Measurements from ENCODE around the gene TBL1XR1.
"Not testable (repeated sequence)": the region's sequence is repeated elsewhere in the genome, so short reads cannot be mapped to it uniquely, and the experiment has no call there.

TBL1XR1 gene

DNA sequence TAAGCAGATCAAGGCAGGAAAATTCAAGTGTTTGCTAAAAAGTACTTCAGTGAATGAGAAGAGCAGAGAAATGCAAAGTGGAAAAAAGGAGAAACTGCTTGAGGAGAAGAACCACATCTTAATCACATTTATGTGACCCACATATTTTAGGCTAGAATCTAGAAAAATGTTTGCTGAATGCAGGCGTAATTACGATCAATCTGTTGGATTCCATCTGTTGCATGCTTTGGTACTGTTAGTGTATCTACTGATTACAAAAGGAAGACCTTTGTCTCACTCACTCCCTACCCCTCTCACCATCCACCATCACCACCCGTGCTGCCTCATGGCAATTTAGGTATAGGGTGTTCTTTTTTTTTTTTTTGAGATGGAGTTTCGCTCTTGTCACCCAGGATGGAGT, 9.7 kb upstream of the TBL1XR1 start:
- DNase-seq = no peak

DNA sequence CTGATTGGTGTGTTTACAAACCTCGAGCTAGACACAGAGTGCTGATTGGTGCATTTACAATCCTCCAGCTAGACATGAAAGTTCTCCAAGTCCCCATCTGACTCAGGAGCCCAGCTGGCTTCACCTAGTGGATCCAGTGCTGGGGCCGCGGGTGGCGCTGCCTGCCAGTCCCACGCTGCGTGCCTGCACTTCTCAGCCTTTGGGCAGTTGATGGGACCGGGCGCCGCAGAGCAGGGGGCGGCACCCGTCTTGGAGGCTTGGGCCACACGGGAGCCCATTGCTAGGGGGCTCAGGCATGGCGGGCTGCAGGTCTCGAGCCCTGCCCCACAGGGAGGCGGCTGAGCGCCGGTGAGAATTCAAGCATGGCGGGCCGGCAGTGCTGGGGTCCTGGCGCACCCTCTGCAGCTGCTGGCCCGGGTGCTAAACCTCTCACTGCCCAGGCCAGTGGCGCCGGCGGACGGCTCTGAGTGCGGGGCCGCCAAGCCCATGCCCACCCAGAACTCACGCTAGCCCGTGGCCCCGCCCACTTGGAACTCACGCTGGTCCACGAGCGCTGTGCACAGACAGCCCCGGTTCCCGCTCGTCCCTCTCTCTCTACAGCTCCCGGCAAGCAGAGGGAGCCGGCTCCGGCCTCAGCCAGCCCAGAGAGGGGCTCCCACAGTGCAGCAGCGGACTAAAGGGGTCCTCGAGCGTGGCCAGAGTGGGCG, 6.6 kb upstream of the TBL1XR1 start:
- DNase-seq = no peak

DNA sequence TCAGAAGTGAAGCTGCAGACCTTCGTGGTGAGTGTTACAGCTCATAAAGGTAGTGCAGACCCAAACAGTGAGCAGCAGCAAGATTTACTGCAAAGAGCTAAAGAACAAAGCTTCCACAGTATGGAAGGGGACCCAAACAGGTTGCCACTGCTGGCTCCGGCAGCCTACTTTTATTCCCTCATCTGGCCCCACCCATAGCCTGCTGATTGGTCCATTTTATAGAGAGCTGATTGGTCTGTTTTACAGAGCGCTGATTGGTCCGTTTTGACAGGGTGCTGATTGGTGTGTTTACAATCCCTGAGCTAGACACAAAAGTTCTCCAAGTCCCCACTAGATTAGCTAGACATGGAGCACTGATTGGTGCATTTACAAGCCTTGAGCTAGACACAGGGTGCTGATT, 5.7 kb upstream of the TBL1XR1 start:
- DNase-seq = not testable (repeated sequence)

DNA sequence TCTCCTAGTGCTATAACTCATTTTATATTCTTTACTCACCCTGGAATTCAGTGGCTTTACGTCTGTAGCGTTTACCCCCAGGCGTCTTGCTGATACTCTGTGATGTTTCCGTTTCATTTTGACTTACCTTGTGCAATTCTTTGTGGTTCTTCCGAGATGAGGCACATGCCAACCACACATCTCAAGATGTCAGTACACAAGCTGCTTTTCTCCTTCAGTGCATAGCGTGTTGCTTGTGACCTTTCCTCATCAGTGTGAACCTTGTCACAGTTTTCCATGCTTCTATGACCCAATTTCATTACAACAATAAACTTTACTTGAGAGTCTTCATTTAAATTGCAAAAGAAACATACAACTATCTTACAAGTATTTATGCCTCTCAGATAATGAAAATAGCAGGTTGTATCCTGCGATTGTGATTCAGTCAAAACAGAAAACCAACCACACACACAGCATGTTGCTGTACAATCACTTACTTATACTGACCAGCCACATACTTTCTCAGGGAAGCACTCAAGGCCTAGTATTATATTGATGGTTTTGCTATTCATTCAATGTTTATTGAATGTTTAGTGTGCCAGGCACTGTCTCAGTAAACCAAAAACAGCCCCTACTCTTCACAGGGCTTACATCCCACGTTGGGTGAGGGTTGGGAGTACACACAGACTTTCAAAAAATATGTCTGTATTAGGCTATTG, 4.6 kb upstream of the TBL1XR1 start:
- no peak for DNase-seq

DNA sequence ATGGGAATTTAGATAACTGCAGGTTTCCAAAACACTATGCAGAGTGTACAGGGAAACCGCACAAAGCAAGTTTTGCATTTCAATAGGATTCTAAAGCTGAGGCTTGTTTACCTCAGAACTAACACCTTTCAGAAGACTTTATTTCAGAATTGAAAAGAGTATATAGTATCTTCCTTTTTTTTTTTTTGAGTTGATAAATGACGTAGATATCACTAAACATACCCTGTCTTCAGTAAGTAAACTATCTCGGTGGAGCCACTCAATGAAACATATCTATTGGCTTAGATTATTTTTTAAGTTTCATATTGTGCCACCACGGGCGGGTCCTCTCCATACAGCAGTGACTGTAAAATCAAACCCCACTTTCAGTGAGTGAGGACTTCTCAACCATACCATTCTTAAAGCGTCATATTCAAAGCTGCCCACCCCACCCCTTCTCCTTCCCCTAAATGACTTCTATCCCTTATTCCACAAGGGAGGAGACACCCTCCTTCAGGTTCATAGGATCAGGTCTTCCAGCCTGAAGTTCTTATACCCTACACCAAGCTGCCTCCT, 2.0 kb upstream of the TBL1XR1 start:
- no peak for DNase-seq

DNA sequence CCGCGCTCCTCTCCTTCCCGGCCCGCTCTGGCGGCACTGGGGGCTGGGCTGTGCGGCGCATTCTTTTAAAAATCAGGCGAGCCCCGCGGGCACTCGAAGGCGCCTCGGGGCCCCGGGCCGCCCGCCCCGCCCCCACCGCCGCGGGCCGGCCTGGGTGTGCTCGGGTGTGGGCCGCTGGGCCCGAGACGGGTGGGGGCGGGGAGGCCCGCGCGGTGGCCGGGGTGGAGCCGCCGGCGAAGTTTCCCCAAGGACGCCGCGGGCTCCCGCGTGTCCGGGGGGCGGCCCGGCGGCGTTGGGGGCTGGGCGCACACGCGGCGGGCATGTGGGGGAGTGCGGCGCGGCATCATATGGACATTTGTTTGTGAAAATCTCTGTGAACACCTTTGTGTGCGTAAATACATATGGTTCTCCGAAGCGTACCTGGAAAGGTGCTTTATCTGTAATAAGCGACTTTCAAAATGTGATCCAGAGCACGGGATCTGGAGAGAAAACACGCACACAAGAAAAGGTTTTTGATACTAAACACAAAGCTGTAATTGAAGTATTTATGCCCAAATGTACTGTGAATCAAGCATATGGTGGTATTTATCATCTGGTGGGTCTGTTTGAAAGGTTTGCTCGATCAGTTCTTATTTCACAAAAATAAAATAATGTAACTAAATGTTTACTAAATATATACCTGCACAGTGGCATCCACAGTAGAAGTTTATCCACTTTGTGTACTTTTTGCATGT, 612 bp upstream of the TBL1XR1 start:
- DNase-seq = peak in 1 of 2 experiments; percentile 26

DNA sequence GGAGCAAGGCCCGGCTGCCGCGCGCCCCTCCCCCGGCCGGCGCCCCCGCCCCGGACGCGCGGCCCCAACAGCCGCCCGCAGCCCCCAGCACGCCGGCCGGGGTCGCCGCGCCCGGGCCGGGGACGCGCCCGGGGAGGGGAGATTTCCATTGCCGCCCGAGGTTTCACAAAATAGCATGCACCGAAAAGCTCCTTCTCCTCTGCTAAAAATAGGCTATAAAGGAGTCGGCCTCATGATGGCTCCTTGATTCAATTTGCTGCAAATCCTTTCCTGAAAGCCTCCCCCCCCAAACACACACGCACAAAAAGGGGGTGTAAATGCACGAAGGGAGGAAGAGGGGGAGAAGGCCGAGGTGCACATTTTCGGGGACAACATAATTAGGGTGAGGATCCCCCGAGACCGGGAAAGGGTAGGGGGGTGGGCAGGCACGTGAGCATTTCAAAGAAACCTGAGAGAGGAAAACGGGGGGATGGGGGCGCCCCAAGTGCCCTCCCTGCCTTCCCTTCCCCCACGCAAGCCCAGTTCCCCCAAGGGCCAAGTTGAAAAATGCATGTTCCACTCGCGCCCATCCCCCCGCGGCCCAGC, 734 bp downstream of the TBL1XR1 start:
- DNase-seq = no peak

DNA sequence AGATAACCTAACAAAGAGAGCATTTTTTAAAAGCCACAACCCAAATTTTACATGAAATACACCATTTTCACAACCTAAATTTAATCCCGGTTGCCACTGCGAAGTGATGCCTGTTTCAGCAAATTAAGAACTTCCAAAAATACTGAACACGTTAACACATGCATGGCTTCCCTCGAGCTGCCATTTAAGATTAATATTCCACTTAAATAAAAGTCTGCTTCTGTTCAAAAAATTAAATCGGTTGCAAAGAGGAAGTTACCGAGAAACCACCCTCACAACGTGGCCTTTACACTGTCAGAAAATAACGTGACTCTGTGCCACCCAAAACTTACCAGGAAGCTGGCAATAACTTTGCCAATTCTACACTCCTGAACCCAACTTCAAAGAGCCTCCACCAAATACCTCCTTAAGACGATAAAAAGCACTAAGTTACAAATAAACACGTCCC, 1.2 kb downstream of the TBL1XR1 start:
- no peak for DNase-seq

DNA sequence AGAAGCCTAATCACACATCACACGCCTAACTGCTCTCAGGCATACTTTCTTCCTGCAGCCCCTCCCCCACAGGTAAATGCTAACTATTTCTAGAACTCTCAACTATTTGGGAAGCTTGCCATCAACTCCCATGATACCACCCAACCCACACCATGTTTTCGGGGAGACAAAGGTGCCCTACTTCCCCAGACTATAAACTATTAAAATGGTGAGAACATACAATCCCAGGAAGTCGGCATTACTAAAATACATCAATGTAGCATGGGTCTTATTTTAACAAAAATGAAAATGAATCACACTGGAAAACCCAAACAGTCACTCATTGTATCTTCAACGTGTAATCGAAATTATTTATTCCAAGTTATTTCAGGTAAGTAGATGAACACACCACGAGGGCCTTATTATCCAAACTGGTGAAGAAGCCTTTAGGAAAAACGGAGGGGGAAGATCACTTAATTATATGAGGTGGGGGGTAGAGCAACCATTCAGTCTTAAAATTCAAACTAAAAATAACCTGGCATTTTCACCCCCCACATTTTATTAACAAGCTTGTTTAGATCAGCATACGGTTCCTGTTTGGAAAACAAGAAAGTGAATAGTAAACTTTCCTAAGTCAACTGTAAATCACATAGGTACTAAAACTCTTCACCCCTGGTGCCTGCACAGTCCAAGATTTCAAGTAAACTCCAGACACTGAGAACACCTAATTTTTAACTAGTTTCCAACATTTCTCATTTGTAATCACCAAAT, 1.9 kb downstream of the TBL1XR1 start:
- DNase-seq = no peak

DNA sequence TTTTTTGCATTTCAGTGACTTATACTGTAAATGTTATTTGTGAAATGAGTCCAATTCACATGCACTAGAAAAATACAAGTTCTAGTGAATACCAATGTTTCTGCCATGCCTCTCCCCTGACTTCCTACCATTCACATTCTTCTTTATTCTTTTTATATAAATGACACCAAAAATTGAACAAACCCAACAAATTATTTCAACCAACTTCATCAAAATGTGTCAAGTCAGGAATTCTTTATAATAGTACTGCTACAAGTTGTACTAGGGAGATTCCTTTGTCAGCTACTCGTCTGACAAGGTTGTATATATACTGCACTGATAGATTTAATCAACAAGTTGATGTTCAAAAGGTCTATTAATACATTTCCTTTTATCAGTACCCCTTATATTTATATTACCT, 3.0 kb downstream of the TBL1XR1 start:
- DNase-seq = no peak

DNA sequence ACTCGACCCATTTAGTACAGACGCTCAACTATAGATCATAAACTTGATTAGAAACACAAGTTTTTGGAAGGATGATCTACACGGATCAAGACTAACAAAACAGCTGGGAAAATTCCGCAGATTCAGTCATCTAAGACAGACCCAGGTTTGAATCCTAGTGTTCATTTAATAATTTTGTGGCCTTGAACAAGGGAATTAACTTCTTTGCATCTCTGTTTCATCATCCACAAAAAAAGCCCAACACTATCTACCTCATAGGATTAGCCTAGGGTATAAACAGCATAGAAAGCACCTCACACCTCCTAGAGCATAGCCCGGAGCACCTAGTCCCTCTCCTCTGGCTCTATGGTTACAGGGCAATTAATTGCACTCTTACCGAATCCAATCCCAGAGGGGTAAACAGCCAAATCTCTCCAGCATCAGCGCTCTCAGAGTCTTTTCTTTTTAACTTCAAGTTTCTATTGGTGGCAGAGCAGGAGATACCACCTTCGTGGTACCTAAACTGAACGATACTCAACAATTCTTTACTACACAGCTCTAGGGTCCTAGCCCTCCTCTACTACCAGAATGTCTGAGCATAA, 3.5 kb downstream of the TBL1XR1 start:
- no peak for DNase-seq

DNA sequence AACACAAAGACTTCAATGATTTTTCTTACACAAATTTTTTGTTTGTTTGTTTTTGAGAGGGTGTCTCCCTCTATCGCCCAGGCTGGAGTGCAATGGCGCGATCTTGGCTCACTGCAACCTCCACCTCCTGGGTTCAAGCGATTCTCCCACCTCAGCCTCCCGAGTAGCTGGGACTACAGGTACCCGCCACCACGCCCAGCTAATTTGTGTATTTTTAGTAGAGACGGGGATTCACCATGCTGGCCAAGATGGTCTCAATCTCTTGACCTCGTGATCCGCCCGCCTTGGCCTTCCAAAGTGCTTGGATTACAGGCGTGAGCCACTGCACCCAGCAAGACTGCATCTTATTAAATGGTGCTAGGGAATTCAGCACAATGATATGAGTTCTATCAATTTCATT, 4.0 kb downstream of the TBL1XR1 start:
- DNase-seq = not testable (repeated sequence)

DNA sequence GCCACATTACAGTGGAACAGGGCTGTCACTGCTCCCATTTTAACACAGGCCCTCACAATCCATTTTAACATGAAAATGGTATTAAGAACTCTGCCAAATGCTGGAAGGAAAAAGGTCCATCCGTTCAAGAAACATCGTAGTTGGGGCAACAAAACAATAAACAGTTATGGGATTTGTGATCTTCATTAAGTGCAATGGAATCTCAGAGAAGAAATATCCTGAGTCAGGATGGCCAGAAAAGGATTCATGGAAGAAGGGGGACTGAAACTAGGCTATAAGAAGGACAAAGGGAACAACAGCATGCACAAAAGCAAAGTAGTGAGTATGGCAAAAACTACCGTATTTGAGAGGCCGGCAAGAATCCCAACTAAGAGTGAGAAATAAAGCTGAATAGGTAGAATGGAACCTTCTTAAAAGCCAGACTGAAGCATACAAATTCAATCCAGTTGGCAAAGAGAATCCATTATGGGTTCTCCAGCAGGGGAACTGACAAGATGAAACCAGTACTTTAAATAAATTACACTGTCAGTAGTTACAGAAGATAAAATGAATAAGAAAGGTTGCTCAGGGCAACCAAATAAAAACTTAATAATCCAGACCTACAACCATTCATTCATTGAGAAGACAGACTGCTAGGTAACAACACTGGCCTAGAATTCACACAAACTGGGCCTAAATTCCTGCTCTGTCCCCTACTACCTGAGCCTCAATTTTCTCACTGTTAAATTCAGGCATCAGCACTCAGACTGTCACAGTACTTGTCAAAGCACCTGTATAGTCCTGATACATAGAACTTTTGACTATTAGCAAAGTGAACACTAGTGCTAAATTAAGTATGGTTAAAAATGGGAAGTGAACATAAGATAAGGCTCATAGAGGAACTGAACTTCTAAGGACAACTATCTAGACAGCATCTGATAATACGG, 6.3 kb downstream of the TBL1XR1 start:
- DNase-seq = no peak

DNA sequence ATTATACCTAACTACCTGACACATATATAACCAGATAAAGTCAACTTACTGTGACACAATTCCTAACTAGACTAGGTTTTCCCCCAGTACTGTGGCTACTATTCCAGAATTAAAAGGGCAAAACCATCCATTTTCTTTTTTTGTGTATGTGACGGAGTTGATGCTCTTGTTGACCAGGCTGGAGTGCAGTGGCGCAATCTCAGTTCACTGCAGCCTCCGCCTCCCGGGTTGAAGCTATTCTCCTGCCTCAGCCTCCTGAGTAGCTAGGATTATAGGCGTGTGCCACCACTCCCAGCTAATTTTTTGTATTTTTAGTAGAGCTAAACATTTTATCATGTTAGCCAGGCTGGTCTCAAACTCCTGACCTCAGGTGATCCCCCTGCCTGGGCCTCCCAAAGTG, 7.1 kb downstream of the TBL1XR1 start:
- not testable (repeated sequence) for DNase-seq

DNA sequence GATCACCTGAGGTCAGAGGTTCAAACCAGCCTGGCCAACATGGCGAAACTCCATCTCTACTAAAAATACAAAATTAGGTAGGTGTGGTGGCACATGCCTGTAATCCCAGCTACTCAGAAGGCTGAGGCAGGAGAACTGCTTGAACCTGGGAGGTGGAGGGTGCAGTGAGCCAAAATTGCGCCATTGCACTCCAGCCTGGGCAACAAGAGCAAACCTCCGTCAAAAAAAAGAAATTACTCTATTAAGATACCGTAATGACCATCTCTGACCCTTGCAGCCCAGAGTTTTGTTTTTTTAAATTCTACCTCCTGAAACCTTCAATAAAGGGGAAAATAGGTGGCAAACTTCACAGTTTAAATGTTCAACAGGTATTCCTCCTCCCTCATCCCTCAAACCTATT, 9.0 kb downstream of the TBL1XR1 start:
- DNase-seq = not testable (repeated sequence)

DNA sequence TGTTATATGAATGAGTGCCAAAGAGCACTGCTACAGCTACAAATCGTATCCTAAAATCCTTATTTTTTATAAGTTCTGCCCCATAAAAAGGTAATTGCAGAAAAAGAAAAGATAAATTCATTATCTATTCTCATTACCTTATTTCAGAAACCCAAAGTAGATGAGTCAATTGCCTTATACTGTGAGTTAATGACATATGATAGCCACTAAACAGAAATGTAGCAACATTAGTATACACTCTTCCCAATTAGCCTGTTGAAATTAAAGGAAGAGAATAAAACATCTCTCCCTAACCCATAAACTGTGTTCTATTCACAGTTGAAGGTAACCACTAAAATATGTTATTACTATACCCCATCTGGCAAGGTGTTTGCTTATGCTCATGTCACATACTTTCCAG, 11.0 kb downstream of the TBL1XR1 start:
- no peak for DNase-seq

DNA sequence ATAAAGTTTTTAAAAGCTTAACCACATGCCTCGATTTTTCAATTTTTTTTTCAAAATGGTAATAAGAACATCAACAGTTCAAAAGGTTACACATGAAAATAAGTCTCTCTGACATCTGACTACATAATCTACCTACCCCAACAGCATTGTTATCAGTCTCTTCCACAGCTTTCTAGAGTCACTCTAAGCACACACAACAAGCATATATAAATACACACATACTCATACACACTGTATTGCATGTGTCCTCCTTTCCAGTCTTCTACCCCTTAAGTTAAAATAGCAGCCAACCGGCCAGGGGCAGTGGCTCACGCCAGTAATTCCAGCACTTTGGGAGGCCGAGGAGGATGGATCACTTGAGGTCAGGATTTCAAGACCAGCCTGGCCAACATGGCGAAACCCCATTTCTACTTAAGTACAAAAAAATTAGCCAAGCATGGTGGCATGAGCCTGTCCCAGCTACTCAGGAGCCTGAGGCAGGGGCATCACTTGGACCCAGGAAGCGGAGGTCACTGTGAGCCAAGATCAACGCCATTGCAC, 12.2 kb downstream of the TBL1XR1 start:
- no peak for DNase-seq

DNA sequence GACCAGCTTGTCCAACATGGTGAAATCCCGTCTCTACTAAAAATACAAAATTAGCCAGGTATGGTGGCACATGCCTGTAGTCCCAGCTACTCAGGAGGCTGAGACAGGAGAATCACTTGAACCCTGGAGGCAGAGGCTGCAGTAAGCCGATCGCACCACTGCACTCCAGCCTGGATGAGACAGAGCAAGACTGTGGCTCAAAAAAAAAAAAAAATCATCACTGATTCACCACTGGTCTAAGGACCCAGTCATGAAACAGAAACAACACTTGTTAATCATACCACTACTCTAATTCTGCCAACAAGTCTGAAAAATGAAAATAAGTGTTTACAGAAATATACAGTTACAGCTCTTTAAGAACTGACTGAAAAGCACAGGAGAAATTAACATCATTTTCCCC, 12.7 kb downstream of the TBL1XR1 start:
- not testable (repeated sequence) for DNase-seq

DNA sequence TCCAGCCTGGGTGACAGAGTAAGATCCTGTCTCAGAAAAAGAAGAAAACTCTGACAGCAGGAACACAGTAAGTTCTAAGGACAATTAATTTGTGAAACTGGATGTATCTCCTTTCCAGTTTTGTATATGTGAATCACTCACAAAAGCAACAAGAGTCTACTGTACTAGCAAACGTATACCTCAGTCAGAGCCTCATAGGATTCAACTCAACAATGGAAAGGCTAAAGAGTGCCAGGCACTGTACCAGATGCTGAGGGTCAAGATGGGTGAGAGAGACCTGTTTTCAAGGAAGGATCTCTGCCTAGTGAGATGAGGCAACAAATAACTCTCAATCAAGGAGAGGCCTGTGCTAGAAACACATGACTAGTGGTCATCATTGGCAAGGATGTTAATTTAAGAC, 14.9 kb downstream of the TBL1XR1 start:
- DNase-seq = no peak

DNA sequence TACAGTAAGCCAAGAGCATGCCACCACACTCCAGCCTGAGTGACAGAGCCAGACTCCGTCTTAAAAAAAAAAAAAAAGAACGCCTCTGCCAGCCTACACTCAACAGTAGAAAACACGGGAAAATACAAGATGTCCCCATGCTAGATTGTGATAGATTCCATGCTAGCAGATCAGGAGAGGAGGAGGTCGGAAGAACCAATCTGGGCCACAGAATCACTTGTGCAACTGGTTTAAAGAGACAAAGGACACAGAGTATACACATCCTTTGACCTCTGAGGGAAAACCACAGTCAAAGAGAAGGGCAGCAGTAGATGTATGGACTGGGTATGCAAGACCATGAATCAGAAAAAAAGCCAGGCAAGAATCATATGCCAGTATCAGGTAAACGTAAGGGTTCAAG, 15.9 kb downstream of the TBL1XR1 start:
- no peak for DNase-seq

DNA sequence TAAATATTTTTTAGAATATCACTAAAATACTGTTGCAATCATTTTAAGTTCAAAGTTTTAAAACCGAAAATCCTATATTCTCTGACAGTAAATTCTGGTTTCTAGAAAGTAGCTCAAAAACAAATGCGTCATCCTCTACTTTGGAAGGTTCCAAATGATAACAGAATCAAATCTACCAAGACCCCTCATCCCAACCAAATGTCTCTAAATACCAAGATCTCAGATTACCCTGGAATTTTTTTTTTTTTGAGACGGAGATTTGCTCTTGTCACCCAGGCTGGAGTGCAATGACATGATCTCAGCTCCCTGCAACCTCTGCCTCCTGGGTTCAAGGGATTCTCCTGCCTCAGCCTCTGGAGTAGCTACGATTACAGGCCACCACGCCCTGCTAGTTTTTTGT, 16.8 kb downstream of the TBL1XR1 start:
- DNase-seq = no peak

All from cerebellar nuclear complex (tissue), 1 donor.